MM.1S (cell line): Measurements from ENCODE around the gene GSX2.

Source experiments
- EZH2 ChIP-seq: fragments of 300-600 bp; sonication (generic); optimal IDR thresholded peaks from 2 replicates; pipeline ENCODE3; 2017; ENCODE audit warnings: low read depth, mild to moderate bottlenecking, antibody characterized with exemption, low read length, mixed read lengths
- TF ChIP-seq, protein P1 (sequence below): fragments of 300-600 bp; sonication (generic); IDR thresholded peaks from 2 replicates; pipeline ENCODE4 v1.5.1; 2016; ENCODE audit warnings: antibody characterized with exemption, low read length, mixed read lengths

GRCh38 chr4:54077812-54078211 is 22.2 kb upstream of the GSX2 start:
- TF ChIP-seq, protein P1, sequence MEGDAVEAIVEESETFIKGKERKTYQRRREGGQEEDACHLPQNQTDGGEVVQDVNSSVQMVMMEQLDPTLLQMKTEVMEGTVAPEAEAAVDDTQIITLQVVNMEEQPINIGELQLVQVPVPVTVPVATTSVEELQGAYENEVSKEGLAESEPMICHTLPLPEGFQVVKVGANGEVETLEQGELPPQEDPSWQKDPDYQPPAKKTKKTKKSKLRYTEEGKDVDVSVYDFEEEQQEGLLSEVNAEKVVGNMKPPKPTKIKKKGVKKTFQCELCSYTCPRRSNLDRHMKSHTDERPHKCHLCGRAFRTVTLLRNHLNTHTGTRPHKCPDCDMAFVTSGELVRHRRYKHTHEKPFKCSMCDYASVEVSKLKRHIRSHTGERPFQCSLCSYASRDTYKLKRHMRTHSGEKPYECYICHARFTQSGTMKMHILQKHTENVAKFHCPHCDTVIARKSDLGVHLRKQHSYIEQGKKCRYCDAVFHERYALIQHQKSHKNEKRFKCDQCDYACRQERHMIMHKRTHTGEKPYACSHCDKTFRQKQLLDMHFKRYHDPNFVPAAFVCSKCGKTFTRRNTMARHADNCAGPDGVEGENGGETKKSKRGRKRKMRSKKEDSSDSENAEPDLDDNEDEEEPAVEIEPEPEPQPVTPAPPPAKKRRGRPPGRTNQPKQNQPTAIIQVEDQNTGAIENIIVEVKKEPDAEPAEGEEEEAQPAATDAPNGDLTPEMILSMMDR = no peak
- no peak for TF ChIP-seq EZH2
